Ramos (cell line): ENCODE results near the gene RBP4.

Experiments
- in situ Hi-C: fragments of 300-500 bp; cut with MboI; formaldehyde crosslinking; loops from one replicate; pipeline ENCODE4 v1.14.3; 2022; ENCODE audit warnings: low sequenced_read_pairs; ENCODE audit not compliant: unreplicated experiment

Gene RBP4

DNA sequence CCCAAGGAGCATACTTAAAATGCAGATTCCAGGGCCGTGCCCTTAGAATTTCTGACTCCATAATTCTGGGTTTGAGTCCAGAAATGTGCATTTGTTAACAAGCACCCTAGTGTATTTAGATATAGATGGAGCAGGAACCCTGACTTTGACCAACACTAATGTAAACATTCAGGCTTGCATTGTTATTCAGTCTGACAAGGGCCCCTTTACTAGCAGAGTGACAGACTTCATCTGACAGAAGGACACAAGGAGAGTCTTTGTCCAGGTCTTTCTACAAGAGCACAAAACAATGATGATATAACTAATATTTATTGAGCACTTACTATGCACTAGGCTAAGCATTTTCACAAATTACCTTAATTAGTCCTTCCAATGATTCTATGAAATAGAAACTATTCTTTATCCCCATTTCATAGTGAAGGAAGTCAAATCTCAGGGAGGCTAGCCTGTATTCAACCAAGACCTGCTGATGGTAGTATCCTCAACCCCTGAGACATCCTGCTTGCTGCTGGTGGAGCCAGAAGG lies 3.9 kb downstream of the RBP4 start:
- in situ Hi-C loops: no loop called here

DNA sequence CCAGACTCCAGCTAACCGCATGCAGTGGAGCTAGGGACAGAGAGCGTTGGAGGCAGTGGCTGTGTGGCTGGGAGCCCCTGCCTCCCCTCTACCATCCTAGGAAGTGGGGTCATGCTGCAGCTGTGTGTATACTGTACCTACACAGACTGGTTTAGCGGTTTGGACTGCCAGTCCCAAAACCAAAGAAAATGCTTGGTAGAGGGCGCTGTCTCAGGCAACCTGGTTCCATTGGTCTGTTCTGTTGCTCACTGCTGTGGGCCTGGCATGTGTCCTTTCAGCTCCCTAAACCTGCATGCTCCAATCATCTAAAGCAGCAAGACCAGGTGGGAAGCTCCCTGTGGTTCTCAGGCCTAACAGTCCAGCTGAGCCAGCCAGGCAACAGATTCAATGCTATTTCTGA lies 4.5 kb downstream of the RBP4 start:
- in situ Hi-C loops: no loop called here

GRCh38 chr10:93595378-93596161 lies 5.5 kb downstream of the RBP4 start:
- in situ Hi-C loops: no loop called here

GRCh38 chr10:93594518-93594917 lies 6.5 kb downstream of the RBP4 start:
- in situ Hi-C loops: no loop called here

- in situ Hi-C loops: no loop called here
Measured at GRCh38 chr10:93593749-93594148, 7.3 kb downstream of the RBP4 start.

DNA sequence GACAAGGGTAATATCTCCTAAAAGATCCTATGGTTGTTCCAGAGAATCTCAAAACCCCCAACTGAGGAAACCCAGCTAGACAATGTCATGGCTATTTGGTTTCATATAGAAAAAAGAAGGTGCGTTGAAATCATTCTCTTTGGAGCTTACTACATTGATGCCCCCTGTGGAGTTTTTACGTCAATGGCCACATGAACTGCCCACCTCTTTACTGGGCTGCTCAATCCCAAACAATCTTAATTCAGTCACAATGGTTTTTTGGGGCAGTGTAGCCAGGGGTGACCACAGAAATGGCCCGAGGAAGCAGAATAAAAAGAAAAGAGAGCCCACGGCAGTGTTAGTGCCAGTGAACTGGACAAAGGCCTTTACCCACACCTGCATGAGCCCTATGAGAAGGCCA lies 7.8 kb downstream of the RBP4 start:
- in situ Hi-C loops: no loop called here

- in situ Hi-C loops: no loop called here
Measured at GRCh38 chr10:93591065-93591808, 9.8 kb downstream of the RBP4 start.

DNA sequence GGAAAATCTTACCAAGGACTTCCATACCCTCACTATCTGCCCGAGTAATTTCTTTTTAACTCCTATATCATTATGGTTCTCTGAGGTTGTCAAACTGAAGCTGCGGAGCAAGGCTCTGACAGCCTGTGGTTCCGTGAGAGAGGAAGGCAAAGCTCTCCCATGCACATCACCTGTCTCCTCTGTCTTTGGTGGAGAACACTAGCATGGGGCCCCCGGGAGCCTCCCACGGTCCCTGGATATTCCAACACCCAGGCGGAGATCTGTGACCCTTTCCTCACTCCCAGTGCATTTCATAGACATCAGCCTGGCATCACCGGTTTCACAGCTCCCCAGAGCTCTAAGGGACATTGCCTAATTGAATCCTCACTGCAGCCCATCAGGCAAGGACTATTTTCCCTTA lies 10.4 kb downstream of the RBP4 start:
- in situ Hi-C loops: no loop called here

GRCh38 chr10:93589648-93590562 lies 11.1 kb downstream of the RBP4 start:
- in situ Hi-C loops: no loop called here

DNA sequence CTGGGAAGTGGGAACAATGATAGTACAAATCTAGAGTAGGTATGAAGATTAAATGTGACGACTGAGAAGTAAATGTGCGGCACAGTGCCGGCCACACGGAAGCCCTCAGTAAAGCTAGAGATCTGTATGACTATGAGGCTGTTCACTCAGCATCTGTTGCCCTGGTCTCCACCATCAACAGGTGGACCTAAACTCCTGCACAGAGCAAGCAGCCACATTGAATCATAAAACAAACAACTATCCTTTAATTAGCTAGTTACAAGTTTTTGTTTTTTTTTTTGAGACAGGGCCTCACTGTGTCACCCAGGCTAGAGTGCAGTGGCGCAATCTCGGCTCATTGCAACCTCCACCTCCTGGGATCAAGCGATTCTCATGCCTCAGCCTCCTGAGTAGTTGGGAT lies 16.6 kb downstream of the RBP4 start:
- in situ Hi-C loops: no loop called here

DNA sequence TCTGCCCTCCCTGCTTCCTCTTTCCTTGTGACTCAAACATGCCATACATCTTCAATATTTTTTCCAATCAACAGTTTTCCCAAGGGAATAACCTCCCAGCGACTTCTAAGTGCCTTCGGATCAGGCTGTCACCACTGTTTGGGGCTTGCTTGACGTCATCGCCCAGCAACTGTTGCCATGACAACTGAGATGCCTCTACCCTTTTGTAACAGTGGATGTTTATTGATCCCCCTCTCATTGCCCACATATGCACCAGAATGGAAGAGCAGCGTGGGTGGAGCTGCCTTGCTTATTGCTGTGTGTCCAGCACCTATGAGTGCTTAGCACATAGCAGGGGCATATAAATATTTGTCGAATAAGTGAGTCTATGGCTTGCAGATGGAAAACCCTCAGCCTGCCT lies 20.2 kb downstream of the RBP4 start:
- in situ Hi-C loops: no loop called here

- in situ Hi-C loops: no loop called here
Measured at GRCh38 chr10:93579985-93580711, 20.9 kb downstream of the RBP4 start.

GRCh38 chr10:93579089-93579488 lies 21.9 kb downstream of the RBP4 start:
- in situ Hi-C loops: no loop called here

DNA sequence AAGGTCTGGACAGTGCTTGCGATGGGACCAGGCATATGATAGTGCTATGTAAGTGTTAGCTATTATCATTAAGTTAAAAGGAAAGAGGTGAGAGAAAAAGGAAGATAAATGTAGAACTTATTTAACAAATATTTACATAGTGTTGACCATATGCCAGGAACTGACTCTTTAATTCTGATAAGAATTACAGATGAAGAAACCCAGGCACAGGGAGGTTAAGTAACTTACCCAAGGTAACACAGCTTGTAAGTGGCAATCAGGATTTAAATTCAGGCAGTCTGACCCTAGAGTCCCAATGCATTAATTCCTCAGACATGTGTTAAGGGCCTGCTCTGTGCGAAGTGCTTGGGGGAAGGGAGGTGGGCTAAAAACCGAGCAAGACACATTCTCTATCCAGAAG lies 23.5 kb downstream of the RBP4 start:
- in situ Hi-C loops: no loop called here

DNA sequence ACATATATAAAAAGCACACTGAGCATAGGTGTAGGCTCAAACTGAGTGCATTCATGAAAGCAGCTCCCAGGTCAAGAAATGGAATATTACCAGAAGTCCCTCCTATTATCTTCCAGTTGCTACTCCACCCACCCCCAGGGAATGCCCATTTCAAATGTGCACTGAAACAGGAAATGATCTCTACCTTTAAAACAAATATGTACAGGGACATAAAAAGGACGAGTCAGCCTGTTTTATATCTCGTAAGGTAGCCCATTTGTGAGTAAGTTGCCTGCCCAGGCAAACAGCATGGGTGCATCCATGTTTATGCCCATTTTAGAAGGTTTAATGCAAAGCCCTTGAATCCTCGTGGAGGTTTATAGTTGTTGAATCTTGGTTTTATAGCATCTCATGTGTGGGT lies 24.1 kb downstream of the RBP4 start:
- in situ Hi-C loops: no loop called here

GRCh38 chr10:93573924-93574323 lies 27.1 kb downstream of the RBP4 start:
- in situ Hi-C loops: loop anchor here (25.0 kb wide), 1 partner anchor 238 kb away; no protein-coding TSS in a partner anchor

- in situ Hi-C loops: loop anchor here (25.0 kb wide), 1 partner anchor 239 kb away; no protein-coding TSS in a partner anchor
Measured at GRCh38 chr10:93573051-93573909, 27.8 kb downstream of the RBP4 start.

- in situ Hi-C loops: loop anchor here (25.0 kb wide), 1 partner anchor 240 kb away; no protein-coding TSS in a partner anchor
Measured at GRCh38 chr10:93572606-93573005, 28.4 kb downstream of the RBP4 start.

- in situ Hi-C loops: loop anchor here (25.0 kb wide), 1 partner anchor 242 kb away; no protein-coding TSS in a partner anchor
Measured at GRCh38 chr10:93570383-93570782, 30.7 kb downstream of the RBP4 start.
